Bone marrow (tissue), 2 donors: ENCODE results near the gene MYH16.
"Not testable (repeated sequence)": the region's sequence is repeated elsewhere in the genome, so short reads cannot be mapped to it uniquely, and the experiment has no call there.

Experiments used
- DNase-seq, 2 donors: peaks; one replicate each; lab custom pipeline; 2025; lab: John Stamatoyannopoulos, UW

MYH16 gene

GRCh38 chr7:99258501-99258900 is 14.1 kb upstream of the MYH16 start:
- DNase-seq = no peak

GRCh38 chr7:99260395-99260794 is 12.2 kb upstream of the MYH16 start:
- DNase-seq = no peak

GRCh38 chr7:99261646-99262045 is 11.0 kb upstream of the MYH16 start:
- DNase-seq = no peak

- DNase-seq = no peak
Observed at GRCh38 chr7:99265848-99266480, 6.7 kb upstream of the MYH16 start.

GRCh38 chr7:99267481-99267840 is 5.2 kb upstream of the MYH16 start:
- no peak for DNase-seq

GRCh38 chr7:99267841-99268576 is 4.6 kb upstream of the MYH16 start:
- no peak for DNase-seq

- DNase-seq = no peak
Observed at GRCh38 chr7:99268577-99268908, 4.1 kb upstream of the MYH16 start.

- no peak for DNase-seq
Observed at GRCh38 chr7:99270702-99271101, 1.9 kb upstream of the MYH16 start.

GRCh38 chr7:99273561-99273960 is 922 bp downstream of the MYH16 start:
- not testable (repeated sequence) for DNase-seq

- DNase-seq = not testable (repeated sequence)
Observed at GRCh38 chr7:99274908-99275307, 2.3 kb downstream of the MYH16 start.

- DNase-seq = no peak
Observed at GRCh38 chr7:99275496-99275895, 2.9 kb downstream of the MYH16 start.

GRCh38 chr7:99278180-99278579 is 5.5 kb downstream of the MYH16 start:
- no peak for DNase-seq

- DNase-seq = not testable (repeated sequence)
Observed at GRCh38 chr7:99284165-99284564, 11.5 kb downstream of the MYH16 start.

GRCh38 chr7:99287779-99288534 is 15.3 kb downstream of the MYH16 start:
- DNase-seq = no peak

- DNase-seq = no peak
Observed at GRCh38 chr7:99289185-99289584, 16.5 kb downstream of the MYH16 start.

GRCh38 chr7:99290148-99290547 is 17.5 kb downstream of the MYH16 start:
- DNase-seq = not testable (repeated sequence)

GRCh38 chr7:99290980-99291607 is 18.5 kb downstream of the MYH16 start:
- no peak for DNase-seq

GRCh38 chr7:99292127-99292526 is 19.5 kb downstream of the MYH16 start:
- DNase-seq = no peak

GRCh38 chr7:99293167-99293566 is 20.5 kb downstream of the MYH16 start:
- no peak for DNase-seq

GRCh38 chr7:99293650-99294049 is 21.0 kb downstream of the MYH16 start:
- DNase-seq = no peak

- DNase-seq = no peak
Observed at GRCh38 chr7:99296471-99296870, 23.8 kb downstream of the MYH16 start.

GRCh38 chr7:99301496-99301895 is 28.9 kb downstream of the MYH16 start:
- no peak for DNase-seq
